Retinal pigment epithelial cell (primary cell): ENCODE measurements around the gene CPT1C.
"Not testable (repeated sequence)": the region's sequence is repeated elsewhere in the genome, so short reads cannot be mapped to it uniquely, and the experiment has no call there.

Experiments
- DNase-seq: peaks from one replicate; pipeline ENCODE4 v3.0.0-alpha.2; 2010; ENCODE audit warnings: low read depth
- H3K4me3 ChIP-seq: 2 replicates; pipeline ENCODE4 v1.5.1; 2011; ENCODE audit warnings: mild to moderate bottlenecking, low read length, control low read depth, moderate library complexity
- TF ChIP-seq, protein P1 (sequence below): conservative IDR thresholded peaks from 2 replicates; pipeline ENCODE4 v1.5.1; 2011; ENCODE audit warnings: low read depth, low read length, control low read depth, inconsistent platforms

CPT1C gene

DNA sequence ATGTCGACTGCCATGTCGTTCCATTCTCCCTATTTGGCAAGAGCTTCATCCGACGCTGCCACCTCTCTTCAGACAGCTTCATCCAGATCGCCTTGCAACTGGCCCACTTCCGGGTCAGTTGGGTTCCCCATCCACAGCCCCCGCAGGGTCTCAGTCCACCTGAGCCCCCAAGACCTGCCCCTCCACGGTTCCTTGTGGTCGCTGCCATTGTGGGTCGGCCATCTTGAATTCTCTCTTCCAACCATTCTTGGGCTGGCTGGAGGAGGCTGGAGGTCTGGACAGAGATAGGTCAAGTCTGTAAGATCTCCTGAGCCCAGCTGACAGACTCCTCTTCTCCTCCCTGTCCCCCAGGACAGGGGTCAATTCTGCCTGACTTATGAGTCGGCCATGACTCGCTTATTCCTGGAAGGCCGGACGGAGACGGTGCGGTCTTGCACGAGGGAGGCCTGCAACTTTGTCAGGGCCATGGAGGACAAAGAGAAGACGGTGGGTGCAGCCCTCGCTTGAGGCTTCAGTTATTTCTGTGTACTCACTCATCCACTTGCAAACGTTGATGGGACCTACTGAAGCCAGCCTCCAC lies 19.5 kb downstream of the CPT1C start:
- TF ChIP-seq, protein P1, sequence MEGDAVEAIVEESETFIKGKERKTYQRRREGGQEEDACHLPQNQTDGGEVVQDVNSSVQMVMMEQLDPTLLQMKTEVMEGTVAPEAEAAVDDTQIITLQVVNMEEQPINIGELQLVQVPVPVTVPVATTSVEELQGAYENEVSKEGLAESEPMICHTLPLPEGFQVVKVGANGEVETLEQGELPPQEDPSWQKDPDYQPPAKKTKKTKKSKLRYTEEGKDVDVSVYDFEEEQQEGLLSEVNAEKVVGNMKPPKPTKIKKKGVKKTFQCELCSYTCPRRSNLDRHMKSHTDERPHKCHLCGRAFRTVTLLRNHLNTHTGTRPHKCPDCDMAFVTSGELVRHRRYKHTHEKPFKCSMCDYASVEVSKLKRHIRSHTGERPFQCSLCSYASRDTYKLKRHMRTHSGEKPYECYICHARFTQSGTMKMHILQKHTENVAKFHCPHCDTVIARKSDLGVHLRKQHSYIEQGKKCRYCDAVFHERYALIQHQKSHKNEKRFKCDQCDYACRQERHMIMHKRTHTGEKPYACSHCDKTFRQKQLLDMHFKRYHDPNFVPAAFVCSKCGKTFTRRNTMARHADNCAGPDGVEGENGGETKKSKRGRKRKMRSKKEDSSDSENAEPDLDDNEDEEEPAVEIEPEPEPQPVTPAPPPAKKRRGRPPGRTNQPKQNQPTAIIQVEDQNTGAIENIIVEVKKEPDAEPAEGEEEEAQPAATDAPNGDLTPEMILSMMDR: no peak
- H3K4me3 ChIP-seq: no peak overlapping the region
- no peak for DNase-seq

DNA sequence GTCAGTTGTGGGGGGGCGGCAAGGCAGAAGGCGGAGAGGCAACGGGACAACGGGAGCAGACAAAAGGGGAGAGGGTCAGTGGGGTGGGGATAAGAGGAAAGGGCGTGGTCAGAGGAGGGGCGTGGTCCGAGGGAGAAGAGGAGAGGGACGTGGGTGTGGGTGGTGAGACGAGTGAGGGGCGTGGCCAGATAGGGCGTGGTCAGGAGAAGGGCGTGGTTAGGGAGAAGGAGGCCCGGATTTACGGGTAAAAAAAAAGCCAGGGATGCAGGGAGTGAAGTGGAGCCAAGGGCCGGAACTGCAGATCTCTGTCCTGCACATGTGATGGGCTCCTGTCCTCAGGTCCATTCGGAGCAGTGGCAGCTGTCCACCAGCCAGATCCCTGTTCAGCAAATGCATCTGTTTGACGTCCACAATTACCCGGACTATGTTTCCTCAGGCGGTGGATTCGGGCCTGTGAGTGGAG lies 21.5 kb downstream of the CPT1C start:
- no peak overlapping the region for H3K4me3 ChIP-seq
- TF ChIP-seq, protein P1: no peak
- no peak for DNase-seq

DNA sequence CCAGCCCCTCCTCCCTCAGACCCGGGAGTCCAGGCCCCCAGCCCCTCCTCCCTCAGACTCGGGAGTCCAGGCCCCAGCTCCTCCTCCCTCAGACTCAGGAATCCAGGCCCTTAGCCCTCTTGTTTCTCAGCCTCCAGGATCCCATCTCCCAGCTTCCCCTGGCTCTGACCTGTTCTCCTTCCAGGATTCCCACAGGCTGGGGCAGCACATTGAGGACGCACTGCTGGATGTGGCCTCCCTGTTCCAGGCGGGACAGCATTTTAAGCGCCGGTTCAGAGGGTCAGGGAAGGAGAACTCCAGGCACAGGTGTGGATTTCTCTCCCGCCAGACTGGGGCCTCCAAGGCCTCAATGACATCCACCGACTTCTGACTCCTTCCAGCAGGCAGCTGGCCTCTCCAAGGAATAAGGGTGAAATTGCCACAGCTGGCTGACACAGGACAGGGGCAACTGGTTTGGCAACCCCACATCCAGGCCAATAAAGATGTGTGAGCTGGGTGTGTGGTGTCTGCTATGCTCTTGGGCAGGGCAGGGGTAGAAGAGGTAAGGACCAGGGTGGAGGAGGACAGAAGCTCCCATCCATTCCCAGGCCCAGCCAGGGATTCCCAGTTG lies 22.4 kb downstream of the CPT1C start:
- no peak for DNase-seq
- TF ChIP-seq, protein P1: no peak
- H3K4me3 ChIP-seq: no peak overlapping the region

- no peak overlapping the region for H3K4me3 ChIP-seq
- DNase-seq: no peak
- TF ChIP-seq, protein P1: no peak
Observed at GRCh38 chr19:49716154-49716553, 25.2 kb downstream of the CPT1C start.

- TF ChIP-seq, protein P1: no peak
- peak; percentile 58 for DNase-seq
- no peak overlapping the region for H3K4me3 ChIP-seq
Observed at GRCh38 chr19:49718511-49718910, 27.6 kb downstream of the CPT1C start.

GRCh38 chr19:49718991-49719390 lies 28.1 kb downstream of the CPT1C start:
- no peak for DNase-seq

DNA sequence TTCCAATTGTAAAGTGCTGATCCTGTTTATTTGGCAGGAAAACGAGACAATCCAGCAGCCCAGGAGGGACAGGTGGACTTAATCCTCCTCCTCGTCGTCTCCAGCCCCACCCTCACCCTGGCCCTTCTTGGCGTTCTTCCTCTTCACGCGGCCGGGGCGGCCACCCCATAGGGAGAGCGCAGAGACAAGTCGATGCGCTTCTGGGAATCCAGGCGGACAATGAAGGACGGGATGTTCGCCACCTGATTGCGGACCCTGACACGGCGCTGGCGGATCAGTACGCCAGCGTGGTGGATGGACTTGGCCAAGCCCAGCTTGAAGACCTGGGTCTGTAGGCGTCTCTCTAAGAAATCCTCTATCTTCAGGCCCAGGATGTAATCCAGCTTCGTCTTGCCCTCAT lies 28.5 kb downstream of the CPT1C start:
- H3K4me3 ChIP-seq, DNase-seq: not testable (repeated sequence)

More at GRCh38 chr19:49718991-49719390, 28.1 kb downstream of the CPT1C start:
- TF ChIP-seq, protein P1: no peak
- no peak overlapping the region for H3K4me3 ChIP-seq
